Activated T-cell treated with anti-CD3 and anti-CD28 coated beads, Interleukin-2, amount 50 U/mL, for 24 hours (primary cell): ENCODE data around the gene SLC38A11.

Experiments
- DNase-seq: peaks from one replicate; pipeline ENCODE4 v3.0.0-alpha.2; 2020
- H3K27ac Mint-ChIP-seq: 2 replicates; pipeline ENCODE4 v1.8.0; 2020; ENCODE audit warnings: mild to moderate bottlenecking, mixed read lengths
- H3K27me3 Mint-ChIP-seq: 2 replicates; pipeline ENCODE4 v1.8.0; 2020; ENCODE audit warnings: mixed read lengths
- H3K36me3 Mint-ChIP-seq: 2 replicates; pipeline ENCODE4 v1.8.0; 2020; ENCODE audit warnings: low read depth, mixed read lengths
- H3K4me1 Mint-ChIP-seq: 2 replicates; pipeline ENCODE4 v1.8.0; 2020; ENCODE audit warnings: low read depth, mixed read lengths
- H3K4me3 Mint-ChIP-seq: 2 replicates; pipeline ENCODE4 v1.8.0; 2020; ENCODE audit warnings: mild to moderate bottlenecking, moderate library complexity, mixed read lengths
- H3K9me3 Mint-ChIP-seq: 2 replicates; pipeline ENCODE4 v1.8.0; 2020; ENCODE audit warnings: mixed read lengths

Gene SLC38A11

DNA sequence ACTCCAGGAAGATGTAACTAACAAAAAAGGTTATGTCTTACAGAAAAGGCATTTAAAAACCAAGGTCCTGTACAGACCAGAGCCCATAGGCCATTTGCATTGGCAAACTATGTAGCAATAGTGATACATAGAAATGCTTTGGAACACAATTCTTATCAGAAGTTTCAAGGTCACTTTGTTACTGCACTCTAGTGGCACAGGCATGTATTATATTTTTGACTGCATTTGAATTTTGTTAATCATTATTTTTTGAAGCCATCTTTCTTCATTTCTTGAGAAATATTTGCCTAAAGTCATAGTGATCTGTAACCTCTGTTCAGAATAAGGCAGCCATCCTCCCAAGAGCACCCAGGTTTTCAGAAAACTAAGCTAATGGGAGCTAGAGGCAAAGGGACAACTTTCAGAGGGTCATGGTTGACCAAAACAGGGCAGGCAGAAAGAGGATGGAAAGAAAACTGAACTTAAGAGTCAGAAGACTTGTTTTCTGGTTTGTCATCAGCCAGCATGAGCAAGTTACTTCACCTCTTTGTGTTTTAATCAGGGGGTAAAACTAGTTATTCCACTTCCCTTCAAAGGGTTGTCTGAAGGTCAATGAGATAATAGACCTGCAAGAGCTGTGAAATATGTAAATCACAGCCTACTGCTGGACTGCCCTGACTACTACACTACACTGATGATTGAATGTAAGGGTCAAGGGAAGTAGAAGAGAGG lies 41.5 kb downstream of the SLC38A11 start:
- no peak for DNase-seq

GRCh38 chr2:164913011-164913410 lies 42.3 kb downstream of the SLC38A11 start:
- H3K27me3 Mint-ChIP-seq: no peaks in the 10 kb centered on the region
- H3K9me3 Mint-ChIP-seq: no peaks in the 10 kb centered on the region
- DNase-seq: no peak
- no peaks in the 10 kb centered on the region for H3K36me3 Mint-ChIP-seq
- H3K27ac Mint-ChIP-seq: no peak overlapping the region
- H3K4me1 Mint-ChIP-seq: peaks cover 11% of the 10 kb centered on the region
- no peak overlapping the region for H3K4me3 Mint-ChIP-seq

More for the DNA sequence above, 41.5 kb downstream of the SLC38A11 start:
- H3K27ac Mint-ChIP-seq: no peak overlapping the region
- no peaks in the 10 kb centered on the region for H3K9me3 Mint-ChIP-seq
- H3K4me1 Mint-ChIP-seq: peaks cover 11% of the 10 kb centered on the region
- no peaks in the 10 kb centered on the region for H3K36me3 Mint-ChIP-seq
- H3K4me3 Mint-ChIP-seq: no peak overlapping the region
- no peaks in the 10 kb centered on the region for H3K27me3 Mint-ChIP-seq

- Mint-ChIP-seq H3K4me1 (peaks cover 11% of the 10 kb centered on the region), H3K27ac (no peak overlapping the region), H3K4me3 (no peak overlapping the region), H3K27me3 (no peaks in the 10 kb centered on the region), H3K36me3 (no peaks in the 10 kb centered on the region), H3K9me3 (no peaks in the 10 kb centered on the region)
- DNase-seq: no peak
Measured at GRCh38 chr2:164911832-164912231, 43.5 kb downstream of the SLC38A11 start.

DNA sequence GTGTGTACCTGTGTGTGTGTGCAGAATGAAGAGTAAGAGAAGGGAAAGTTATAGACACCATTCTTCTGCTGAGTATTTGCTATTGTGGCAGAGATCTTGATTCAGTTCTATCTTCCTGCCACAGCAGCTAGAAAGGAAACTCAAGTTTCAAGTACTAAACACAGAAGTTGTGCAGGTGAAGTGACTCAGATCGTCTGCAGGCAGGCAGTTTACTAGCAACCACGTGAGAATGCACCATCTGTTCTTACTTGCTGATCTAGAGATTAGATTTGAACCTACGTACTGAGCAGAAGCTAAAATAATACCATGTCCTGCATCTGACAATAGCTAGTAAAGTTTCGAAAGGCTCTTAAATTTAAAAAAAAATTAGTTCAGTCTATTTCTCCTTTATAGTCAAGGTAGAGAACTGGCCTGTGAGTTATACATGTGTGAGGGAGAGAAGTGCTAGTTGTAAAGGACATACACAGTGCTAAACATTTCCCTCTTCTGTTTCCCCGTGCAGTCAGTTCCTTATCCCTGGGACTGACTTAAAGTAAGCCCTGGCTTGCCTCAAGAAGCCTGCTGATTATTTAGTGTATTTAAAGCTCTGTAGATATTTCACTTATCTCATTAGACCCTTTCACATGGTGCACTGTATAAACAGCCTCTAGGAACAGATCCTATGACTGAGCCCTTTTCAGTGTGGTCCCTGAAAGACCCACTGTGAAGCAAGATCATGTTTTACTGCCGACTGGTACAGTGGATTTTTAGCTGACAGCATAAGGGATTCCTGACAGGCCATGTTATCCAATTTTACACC lies 45.0 kb downstream of the SLC38A11 start:
- Mint-ChIP-seq H3K4me1 (peaks cover 11% of the 10 kb centered on the region), H3K9me3 (no peaks in the 10 kb centered on the region), H3K36me3 (no peaks in the 10 kb centered on the region), H3K27me3 (peaks cover 2% of the 10 kb centered on the region), H3K27ac (peak overlapping the region; percentile 1), H3K4me3 (no peak overlapping the region)
- no peak for DNase-seq

GRCh38 chr2:164906947-164907346 lies 48.4 kb downstream of the SLC38A11 start:
- Mint-ChIP-seq H3K9me3 (no peaks in the 10 kb centered on the region), H3K27ac (no peak overlapping the region), H3K4me3 (no peak overlapping the region), H3K27me3 (peaks cover 2% of the 10 kb centered on the region), H3K36me3 (no peaks in the 10 kb centered on the region), H3K4me1 (peaks cover 11% of the 10 kb centered on the region)
- no peak for DNase-seq

DNA sequence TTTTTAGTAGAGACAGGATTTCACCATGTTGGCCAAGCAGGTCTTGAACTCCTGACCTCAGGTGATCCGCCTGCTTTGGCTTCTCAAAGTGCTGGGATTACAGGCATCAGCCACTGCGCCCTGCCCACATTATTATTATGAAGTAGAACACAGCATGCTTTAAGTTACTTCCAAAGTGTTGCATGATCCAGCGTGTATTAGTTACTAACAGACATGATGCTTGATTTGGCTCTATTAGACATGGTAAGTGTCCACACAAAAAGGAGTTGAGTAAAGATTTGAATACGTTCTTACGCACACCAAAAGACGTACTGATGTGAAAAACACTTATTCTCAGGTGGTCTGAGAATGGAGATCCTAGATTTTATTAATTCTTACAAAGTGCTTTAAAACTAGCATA lies 50.0 kb downstream of the SLC38A11 start:
- H3K36me3 Mint-ChIP-seq: no peaks in the 10 kb centered on the region
- DNase-seq: no peak
- no peak overlapping the region for H3K4me3 Mint-ChIP-seq
- H3K27ac Mint-ChIP-seq: no peak overlapping the region
- peaks cover 6% of the 10 kb centered on the region for H3K9me3 Mint-ChIP-seq
- peaks cover 7% of the 10 kb centered on the region for H3K4me1 Mint-ChIP-seq
- peaks cover 2% of the 10 kb centered on the region for H3K27me3 Mint-ChIP-seq

DNA sequence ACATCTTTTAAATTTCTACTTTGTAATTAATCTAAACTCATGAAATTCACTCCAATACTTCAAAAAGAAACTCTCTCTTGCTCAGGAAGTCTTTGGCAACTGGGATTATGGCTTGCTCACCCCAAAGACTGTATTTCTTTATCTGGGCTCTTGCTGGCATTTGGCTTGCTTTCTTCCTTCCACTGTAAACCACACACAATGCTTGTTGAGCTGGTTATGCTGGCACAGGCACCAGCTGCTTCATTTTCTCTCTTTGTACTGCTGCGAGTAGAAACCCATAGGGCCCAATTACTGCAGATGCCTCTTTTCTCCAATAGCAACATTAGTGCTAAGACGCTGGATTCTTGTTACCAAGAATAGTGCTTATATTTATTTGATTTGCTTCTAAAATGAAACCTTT lies 51.4 kb downstream of the SLC38A11 start:
- H3K27ac Mint-ChIP-seq: no peak overlapping the region
- DNase-seq: no peak
- H3K4me3 Mint-ChIP-seq: no peak overlapping the region
- H3K36me3 Mint-ChIP-seq: no peaks in the 10 kb centered on the region
- H3K4me1 Mint-ChIP-seq: no peaks in the 10 kb centered on the region
- peaks cover 11% of the 10 kb centered on the region for H3K9me3 Mint-ChIP-seq
- peaks cover 2% of the 10 kb centered on the region for H3K27me3 Mint-ChIP-seq

DNA sequence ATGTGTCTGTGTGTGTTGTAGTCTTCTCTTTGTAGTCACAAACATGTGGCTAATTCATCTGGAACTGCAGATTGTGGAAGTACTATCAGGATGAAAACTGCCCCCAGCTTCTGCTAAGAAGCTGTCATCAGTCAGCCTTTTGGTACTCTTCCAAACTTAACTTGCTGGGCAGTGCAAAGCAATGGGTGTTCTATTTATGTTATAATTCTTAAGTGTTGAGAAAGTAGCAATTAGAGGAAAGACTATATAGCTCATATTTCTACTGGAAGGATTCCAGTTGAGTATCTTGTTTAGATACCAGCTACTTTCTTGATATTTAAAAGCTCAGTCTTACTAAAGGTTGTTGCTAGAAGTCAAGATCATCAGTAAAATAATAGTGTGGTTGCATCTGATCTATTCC lies 52.1 kb downstream of the SLC38A11 start:
- Mint-ChIP-seq H3K4me3 (no peak overlapping the region), H3K4me1 (no peaks in the 10 kb centered on the region), H3K9me3 (peaks cover 11% of the 10 kb centered on the region), H3K27me3 (peaks cover 2% of the 10 kb centered on the region), H3K27ac (no peak overlapping the region), H3K36me3 (no peaks in the 10 kb centered on the region)
- no peak for DNase-seq

GRCh38 chr2:164899121-164899520 lies 56.2 kb downstream of the SLC38A11 start:
- Mint-ChIP-seq H3K4me1 (peaks cover 3% of the 10 kb centered on the region), H3K27ac (no peak overlapping the region), H3K36me3 (no peaks in the 10 kb centered on the region), H3K9me3 (peaks cover 11% of the 10 kb centered on the region), H3K4me3 (no peak overlapping the region), H3K27me3 (no peaks in the 10 kb centered on the region)
- no peak for DNase-seq

DNA sequence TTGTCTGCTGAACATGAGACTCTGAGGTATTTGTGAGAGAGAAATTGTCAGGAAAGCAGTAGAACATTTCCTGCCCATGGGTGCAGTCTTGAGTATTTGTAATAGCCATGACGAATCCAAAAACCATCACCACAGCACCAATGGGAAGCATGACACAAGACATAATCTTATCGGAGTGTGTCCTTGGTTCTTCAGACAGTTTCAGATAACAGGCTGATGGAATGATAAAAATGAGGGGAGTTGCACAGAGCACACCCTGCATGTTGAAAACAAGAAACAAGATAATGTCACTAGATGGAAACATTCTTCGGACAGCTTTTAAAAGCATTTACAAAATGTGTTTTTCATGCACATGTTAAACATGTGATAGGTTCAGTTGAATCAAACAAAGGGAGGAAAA lies 56.9 kb downstream of the SLC38A11 start:
- Mint-ChIP-seq H3K4me1 (peaks cover 3% of the 10 kb centered on the region), H3K9me3 (peaks cover 11% of the 10 kb centered on the region), H3K4me3 (no peak overlapping the region), H3K27me3 (no peaks in the 10 kb centered on the region), H3K36me3 (no peaks in the 10 kb centered on the region), H3K27ac (no peak overlapping the region)
- DNase-seq: no peak

- Mint-ChIP-seq H3K27me3 (no peaks in the 10 kb centered on the region), H3K27ac (no peak overlapping the region), H3K36me3 (no peaks in the 10 kb centered on the region)
Measured at GRCh38 chr2:164897469-164898260, 57.7 kb downstream of the SLC38A11 start.

GRCh38 chr2:164896634-164897355 lies 58.5 kb downstream of the SLC38A11 start:
- peaks cover 11% of the 10 kb centered on the region for H3K9me3 Mint-ChIP-seq
- H3K27me3 Mint-ChIP-seq: no peaks in the 10 kb centered on the region
- no peak for DNase-seq
- H3K4me1 Mint-ChIP-seq: peaks cover 3% of the 10 kb centered on the region
- H3K27ac Mint-ChIP-seq: no peak overlapping the region
- no peaks in the 10 kb centered on the region for H3K36me3 Mint-ChIP-seq
- no peak overlapping the region for H3K4me3 Mint-ChIP-seq

More at GRCh38 chr2:164897469-164898260, 57.7 kb downstream of the SLC38A11 start:
- peaks cover 11% of the 10 kb centered on the region for H3K9me3 Mint-ChIP-seq
- H3K4me1 Mint-ChIP-seq: peaks cover 3% of the 10 kb centered on the region
- H3K4me3 Mint-ChIP-seq: no peak overlapping the region
- DNase-seq: no peak

- no peak overlapping the region for H3K27ac Mint-ChIP-seq
- peaks cover 11% of the 10 kb centered on the region for H3K9me3 Mint-ChIP-seq
- H3K4me3 Mint-ChIP-seq: no peak overlapping the region
- no peak for DNase-seq
- H3K36me3 Mint-ChIP-seq: no peaks in the 10 kb centered on the region
- peaks cover 3% of the 10 kb centered on the region for H3K4me1 Mint-ChIP-seq
- H3K27me3 Mint-ChIP-seq: no peaks in the 10 kb centered on the region
Measured at GRCh38 chr2:164896226-164896625, 59.1 kb downstream of the SLC38A11 start.

DNA sequence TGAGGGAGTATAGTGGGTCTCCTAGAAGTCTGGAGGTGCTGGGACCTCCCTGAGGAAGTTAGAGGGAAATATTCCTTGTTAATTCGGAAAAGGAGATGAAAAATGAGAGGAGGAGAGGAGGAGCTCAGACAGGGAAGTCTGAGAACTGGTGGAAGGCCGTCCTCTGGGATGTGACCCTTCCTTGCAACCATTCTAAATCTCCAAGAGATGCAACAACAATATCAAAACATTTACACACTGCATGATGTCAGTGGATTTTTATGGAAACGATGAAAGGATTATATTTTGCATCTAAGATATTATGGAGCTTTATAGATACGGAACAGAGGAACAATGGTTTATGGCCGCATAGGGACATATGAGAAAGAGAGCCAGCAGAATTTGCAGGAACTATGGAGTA lies 63.9 kb downstream of the SLC38A11 start:
- Mint-ChIP-seq H3K4me1 (no peaks in the 10 kb centered on the region), H3K36me3 (no peaks in the 10 kb centered on the region), H3K27me3 (no peaks in the 10 kb centered on the region), H3K9me3 (no peaks in the 10 kb centered on the region), H3K27ac (no peak overlapping the region), H3K4me3 (no peak overlapping the region)
- DNase-seq: no peak
